Stimulated activated CD4-positive, alpha-beta T cell treated with anti-CD3 and anti-CD28 coated beads, Interleukin-12 subunit alpha, Interleukin-12 subunit beta, amount 100 ng/mL, for 24 hours (primary cell): Measurements from ENCODE around the gene OR11H12.
"Not testable (repeated sequence)": the region's sequence is repeated elsewhere in the genome, so short reads cannot be mapped to it uniquely, and the experiment has no call there.

Source experiments
- DNase-seq, 2 experiments: peaks; one replicate each; pipeline ENCODE4 v3.0.0-alpha.2; 2020; ENCODE audit warnings: low read depth in 2 of 2

The OR11H12 gene

GRCh38 chr14:18600817-18601216, at the start of gene OR11H12:
TSS of gene OR11H12 (plus strand) at chr14:18601117. CDS start at chr14:18601117, 0 bp downstream.
- not testable (repeated sequence) for DNase-seq

- not testable (repeated sequence) for DNase-seq
Measured at GRCh38 chr14:18582908-18583307, 18.0 kb upstream of the OR11H12 start.

- DNase-seq = not testable (repeated sequence)
Measured at GRCh38 chr14:18626610-18627213, 25.8 kb downstream of the OR11H12 start.

DNA sequence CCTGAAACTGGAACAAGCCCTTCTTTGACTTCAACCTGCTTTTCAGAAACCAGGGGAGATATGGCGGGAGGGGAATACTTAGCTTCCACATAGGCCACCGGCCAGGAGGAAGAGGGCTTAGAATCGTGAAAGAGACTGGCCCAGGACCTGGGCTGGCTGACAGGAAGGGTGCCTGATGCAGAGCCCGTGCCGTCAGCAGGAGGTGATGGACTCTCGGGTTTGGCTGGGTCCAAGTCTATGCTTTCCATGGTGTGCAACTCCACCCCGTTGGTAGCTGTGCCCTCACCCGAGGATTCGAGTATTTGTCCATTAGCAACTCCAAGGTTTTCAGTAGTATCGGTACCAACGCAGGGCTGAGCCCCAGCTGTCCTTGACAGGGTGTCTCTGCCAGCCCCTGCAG, 35.1 kb downstream of the OR11H12 start:
- DNase-seq = not testable (repeated sequence)

- DNase-seq = not testable (repeated sequence)
Measured at GRCh38 chr14:18638032-18638431, 37.1 kb downstream of the OR11H12 start.

- DNase-seq = not testable (repeated sequence)
Measured at GRCh38 chr14:18638785-18639184, 37.9 kb downstream of the OR11H12 start.

- DNase-seq = not testable (repeated sequence)
Measured at GRCh38 chr14:18646075-18646730, 45.3 kb downstream of the OR11H12 start.
